Measurements from ENCODE around the gene CAMSAP2. TPM values are rescaled to one million over a fixed set of nuclear protein-coding genes. Genes with fewer than 3 reads are reported as not detected.
"Not testable (repeated sequence)": the region's sequence is repeated elsewhere in the genome, so short reads cannot be mapped to it uniquely, and the experiment has no call there.

The CAMSAP2 gene
- total RNA-seq, 2 donors from 2014 or later, result 31.9 to 48.6 TPM

DNA sequence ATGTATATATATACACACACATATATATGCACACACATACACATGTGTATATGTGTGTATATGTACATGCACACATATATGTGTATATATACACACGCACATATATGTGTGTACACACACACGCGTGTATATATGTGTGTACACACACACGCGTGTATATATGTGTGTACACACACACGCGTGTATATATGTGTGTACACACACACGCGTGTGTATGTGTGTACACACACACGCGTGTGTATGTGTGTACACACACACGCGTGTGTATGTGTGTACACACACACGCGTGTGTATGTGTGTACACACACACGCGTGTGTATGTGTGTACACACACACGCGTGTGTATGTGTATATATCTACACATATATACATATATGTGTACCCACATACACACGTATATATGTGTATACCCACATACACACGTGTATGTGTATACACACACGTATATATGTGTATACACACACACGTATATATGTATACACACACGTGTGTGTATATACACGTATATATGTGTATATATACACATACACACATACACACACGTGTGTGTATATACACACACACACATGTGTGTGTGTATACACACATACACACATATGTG, 78.0 kb downstream of the CAMSAP2 start:
- intact Hi-C loops (cut with DNase I); DNase-seq (ENCODE audit: low spot score): not testable (repeated sequence)

DNA sequence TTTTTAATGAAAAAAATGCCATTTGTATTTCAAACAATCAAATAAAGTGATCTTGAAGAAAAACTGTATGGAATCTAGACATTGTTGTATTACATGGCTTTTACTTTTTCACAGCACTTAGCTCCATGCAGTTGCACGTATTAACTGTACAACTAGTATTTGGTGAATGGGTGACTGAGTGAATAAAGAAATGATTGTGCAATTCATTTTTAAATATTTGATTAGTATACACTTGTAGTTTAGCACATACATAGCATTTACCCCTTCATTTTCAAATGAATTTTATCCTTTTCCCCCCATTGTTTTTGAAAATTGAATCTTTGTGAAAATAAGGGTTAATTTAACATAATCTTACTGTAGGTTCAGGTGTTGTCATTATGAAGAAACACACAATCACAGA, 79.6 kb downstream of the CAMSAP2 start:
- no peak for DNase-seq (ENCODE audit: low spot score)
- intact Hi-C loops (cut with DNase I), result no loop called here

DNA sequence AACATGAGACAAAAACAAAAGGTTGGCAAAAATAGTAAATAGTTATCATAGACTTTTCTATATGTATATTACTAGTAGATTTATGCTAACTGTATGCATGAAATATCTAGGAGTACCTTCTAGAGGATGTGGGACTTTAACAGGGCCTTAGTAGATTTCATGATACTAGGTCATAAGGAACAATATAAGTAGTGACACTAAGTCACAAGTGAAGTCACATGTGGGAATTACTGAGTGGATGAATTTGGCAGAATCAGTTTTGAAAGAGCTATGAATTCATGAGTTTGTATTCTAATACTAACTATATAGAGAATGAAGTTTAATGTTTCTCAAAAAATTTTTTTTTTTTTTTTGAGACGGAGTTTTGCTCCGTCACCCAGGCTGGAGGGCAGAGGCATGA, 81.0 kb downstream of the CAMSAP2 start:
- intact Hi-C loops (cut with DNase I), result no loop called here
- DNase-seq (ENCODE audit: low spot score), result no peak

- DNase-seq (ENCODE audit: low spot score), result no peak
- intact Hi-C loops (cut with DNase I), result no loop called here
These were observed 92.4 kb downstream of the CAMSAP2 start for GRCh38 chr1:200831091-200831490.

- DNase-seq (ENCODE audit: low spot score), result no peak
- intact Hi-C loops (cut with DNase I), result no loop called here
These were observed 95.7 kb downstream of the CAMSAP2 start for GRCh38 chr1:200834383-200834782.

DNA sequence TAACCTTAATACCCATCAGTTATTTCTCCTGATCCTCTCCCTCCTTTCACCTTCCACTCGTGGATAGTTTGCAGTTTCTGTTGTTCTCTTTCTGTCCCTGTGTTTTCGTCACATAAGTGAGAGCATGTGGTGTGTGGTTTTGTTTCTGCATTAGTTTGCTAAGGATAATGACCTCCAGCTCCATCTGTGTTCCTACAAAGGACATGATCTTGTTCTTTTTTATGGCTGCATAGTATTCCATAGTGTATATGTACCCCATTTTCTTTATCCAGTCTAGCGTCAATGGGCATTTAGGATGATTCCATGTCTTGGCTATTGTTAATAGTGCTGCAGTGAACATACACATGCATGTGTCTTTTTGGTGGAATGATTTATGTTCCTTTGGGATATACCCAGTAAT, 97.5 kb downstream of the CAMSAP2 start:
- no peak for DNase-seq (ENCODE audit: low spot score)
- intact Hi-C loops (cut with DNase I), result no loop called here

- intact Hi-C loops (cut with DNase I), result no loop called here
These were observed 99.4 kb downstream of the CAMSAP2 start for GRCh38 chr1:200837931-200838571.

GRCh38 chr1:200838676-200839445, 100.2 kb downstream of the CAMSAP2 start:
- no peak for DNase-seq (ENCODE audit: low spot score)
- intact Hi-C loops (cut with DNase I), result no loop called here

More at GRCh38 chr1:200837931-200838571, 99.4 kb downstream of the CAMSAP2 start:
- DNase-seq (ENCODE audit: low spot score), result no peak

- intact Hi-C loops (cut with DNase I), result no loop called here
- DNase-seq (ENCODE audit: low spot score), result no peak
These were observed 106.7 kb downstream of the CAMSAP2 start for GRCh38 chr1:200845360-200845759.

GRCh38 chr1:200846398-200846797, 107.7 kb downstream of the CAMSAP2 start:
- intact Hi-C loops (cut with DNase I), result no loop called here

DNA sequence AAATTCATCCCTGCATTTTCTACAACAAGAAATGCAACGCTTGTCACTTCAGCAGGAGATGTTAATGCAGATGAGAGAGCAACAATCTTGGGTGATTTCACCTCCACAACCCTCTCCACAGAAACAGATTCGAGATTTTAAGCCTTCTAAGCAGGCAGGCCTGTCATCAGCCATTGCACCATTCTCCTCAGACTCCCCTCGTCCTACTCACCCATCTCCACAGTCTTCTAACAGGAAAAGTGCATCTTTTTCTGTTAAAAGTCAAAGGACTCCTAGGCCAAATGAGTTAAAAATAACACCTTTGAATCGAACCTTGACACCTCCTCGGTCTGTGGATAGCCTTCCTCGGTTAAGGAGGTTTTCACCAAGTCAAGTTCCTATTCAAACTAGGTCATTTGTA, 110.7 kb downstream of the CAMSAP2 start:
- intact Hi-C loops (cut with DNase I), result no loop called here
- no peak for DNase-seq (ENCODE audit: low spot score)

More at GRCh38 chr1:200846398-200846797, 107.7 kb downstream of the CAMSAP2 start:
- DNase-seq (ENCODE audit: low spot score), result no peak

DNA sequence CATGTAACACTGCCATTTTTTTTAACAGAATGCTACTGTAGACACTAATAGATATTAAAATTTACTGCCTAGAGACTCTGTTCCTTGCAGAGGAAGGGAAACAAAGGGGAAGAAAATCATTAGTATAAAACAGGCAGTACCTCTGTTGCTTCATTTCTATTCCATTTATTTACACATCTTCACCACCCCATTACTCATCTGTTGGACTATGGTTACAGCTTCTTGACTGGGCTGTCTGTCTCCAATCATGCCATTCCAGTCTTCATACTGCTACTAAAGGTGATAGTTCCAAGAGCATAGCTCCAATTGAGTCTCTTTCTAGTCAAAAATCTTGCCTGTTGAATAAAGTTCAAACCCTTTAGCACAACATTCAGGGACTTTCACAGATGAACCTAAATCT, 111.9 kb downstream of the CAMSAP2 start:
- no peak for DNase-seq (ENCODE audit: low spot score)
- intact Hi-C loops (cut with DNase I), result no loop called here

DNA sequence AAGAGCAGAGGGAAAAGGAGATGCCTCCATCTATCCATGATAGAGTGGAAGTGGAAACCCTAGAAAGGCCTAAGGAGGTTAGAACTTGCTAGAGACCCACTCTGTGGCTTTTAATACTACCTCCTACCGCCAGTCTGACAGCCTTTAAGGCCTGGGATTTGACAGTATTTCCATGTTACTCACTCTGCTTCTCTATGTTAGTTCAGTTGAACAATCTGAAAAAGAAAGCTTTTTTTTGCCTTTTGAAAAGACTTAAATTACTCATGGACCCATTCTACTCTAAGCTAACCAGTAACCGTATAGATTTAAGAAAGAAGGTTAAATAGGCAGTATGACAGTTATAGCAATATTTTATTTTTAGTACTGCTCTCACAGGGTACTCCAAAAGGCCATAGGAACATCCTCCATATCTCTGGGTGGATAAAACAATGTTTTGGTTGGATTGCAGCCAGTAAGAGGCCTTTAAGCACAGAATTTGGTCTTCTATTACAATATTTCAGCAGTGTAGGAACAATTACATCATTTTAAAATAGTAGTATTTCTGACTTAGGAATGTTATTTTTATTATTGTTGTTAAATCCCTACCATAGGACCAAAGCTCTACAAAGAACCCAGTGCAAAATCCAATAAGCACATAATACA, 118.1 kb downstream of the CAMSAP2 start:
- DNase-seq (ENCODE audit: low spot score), result no peak
- intact Hi-C loops (cut with DNase I), result no loop called here

GRCh38 chr1:200857804-200858203, 119.1 kb downstream of the CAMSAP2 start:
- no peak for DNase-seq (ENCODE audit: low spot score)
- intact Hi-C loops (cut with DNase I), result no loop called here

GRCh38 chr1:200861937-200862647, 123.4 kb downstream of the CAMSAP2 start:
- DNase-seq (ENCODE audit: low spot score), result no peak
- intact Hi-C loops (cut with DNase I), result loop anchor here in 1 of 2 donors (5.0 kb wide), 1 partner anchor 400 kb away; no protein-coding TSS in a partner anchor

DNA sequence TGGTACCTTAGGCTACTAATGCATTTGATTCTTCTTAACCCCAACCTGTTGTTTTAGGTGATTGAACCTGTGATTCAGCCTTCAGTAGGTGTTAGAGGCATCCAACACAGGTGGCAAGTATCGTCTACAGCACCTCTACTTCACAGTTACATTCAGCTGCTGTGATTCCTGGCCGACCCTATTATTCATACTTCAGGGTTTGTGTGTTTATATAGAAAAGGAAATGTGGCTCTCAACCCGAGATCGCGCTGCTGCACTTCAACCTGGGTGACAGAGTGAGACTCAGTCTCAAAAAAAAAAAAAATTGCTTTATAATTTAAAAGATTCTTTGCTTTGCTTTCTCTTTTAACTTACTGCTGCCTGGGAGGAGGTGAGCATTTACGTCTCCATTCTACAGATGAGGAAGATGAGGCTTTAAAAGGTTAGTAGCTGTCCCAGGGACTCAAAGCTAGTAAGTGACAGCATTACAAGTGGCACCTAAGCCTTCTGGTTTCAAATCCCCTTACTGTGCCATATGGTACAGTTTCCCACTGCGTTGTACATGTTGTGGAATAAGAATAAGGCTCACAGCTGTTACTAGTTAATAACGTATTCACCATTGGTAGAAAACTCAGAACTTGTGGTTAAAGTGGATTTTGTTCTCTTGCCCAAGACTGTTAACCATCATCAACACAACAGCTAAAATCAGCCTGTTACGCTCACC, 124.2 kb downstream of the CAMSAP2 start:
- no peak for DNase-seq (ENCODE audit: low spot score)
- intact Hi-C loops (cut with DNase I), result loop anchor here in 1 of 2 donors (5.0 kb wide), 1 partner anchor 401 kb away; no protein-coding TSS in a partner anchor

GRCh38 chr1:200866116-200866515, 127.4 kb downstream of the CAMSAP2 start:
- DNase-seq (ENCODE audit: low spot score), result no peak
- intact Hi-C loops (cut with DNase I), result no loop called here

DNA sequence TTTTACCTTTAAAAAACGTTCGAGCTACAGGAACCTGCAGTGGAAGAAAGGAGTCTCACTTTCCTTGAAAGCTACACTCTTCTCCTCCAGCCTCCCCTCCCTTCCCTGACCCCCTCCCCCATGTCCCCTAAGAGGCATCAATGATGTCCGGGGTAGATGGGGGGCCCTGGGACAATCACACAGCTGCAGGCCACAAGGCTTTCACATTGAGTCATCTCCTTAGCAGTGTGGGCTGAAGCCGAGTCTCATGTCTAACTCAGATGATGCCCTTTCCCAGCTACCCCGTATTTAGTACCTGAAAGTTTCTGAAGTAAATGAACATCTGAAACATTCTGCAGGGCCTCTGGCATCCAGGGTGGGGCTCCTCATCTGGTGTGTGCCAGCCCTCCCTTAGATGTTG, 127.8 kb downstream of the CAMSAP2 start:
- intact Hi-C loops (cut with DNase I), result no loop called here
- DNase-seq (ENCODE audit: low spot score), result no peak

Data from posterior vena cava (tissue), 2 donors.